IMR-90 (cell line): ENCODE data around the gene ZRANB3.

Experiments used
- CTCF ChIP-seq: conservative IDR thresholded peaks from 2 replicates; pipeline ENCODE4 v1.5.1; 2012; ENCODE audit warnings: mild to moderate bottlenecking, low read depth, low read length, improper control_type of control experiment
- POLR2A ChIP-seq: IDR thresholded peaks from 2 replicates; pipeline ENCODE4 v1.6.1; 2012; ENCODE audit warnings: mild to moderate bottlenecking, low read depth, low read length
- RAD21 ChIP-seq: IDR thresholded peaks from 2 replicates; pipeline ENCODE4 v1.6.1; 2012; ENCODE audit warnings: low read length, improper control_type of control experiment

GRCh38 chr2:135152361-135152760 lies 378.7 kb downstream of the ZRANB3 start:
- TF ChIP-seq CTCF (no peak), RAD21 (no peak), POLR2A (no peak)
